DMS153 treated with DMSO at 0.1 percent for 48 hours (cell line): ENCODE measurements around the gene CIAO2A.
"Not testable (repeated sequence)": the region's sequence is repeated elsewhere in the genome, so short reads cannot be mapped to it uniquely, and the experiment has no call there.

Source experiments
- DNase-seq: peaks from one replicate; lab custom pipeline; 2025; ENCODE audit not compliant: unreplicated experiment; lab: John Stamatoyannopoulos, UW

The CIAO2A gene

GRCh38 chr15:64112073-64112772 is 18.6 kb upstream of the CIAO2A start:
- DNase-seq = no peak

- DNase-seq = no peak
These were observed 18.0 kb upstream of the CIAO2A start for GRCh38 chr15:64111679-64112050.

- DNase-seq = no peak
These were observed 17.5 kb upstream of the CIAO2A start for GRCh38 chr15:64110950-64111678.

GRCh38 chr15:64110108-64110701 is 16.6 kb upstream of the CIAO2A start:
- DNase-seq = not testable (repeated sequence)

- no peak for DNase-seq
These were observed 13.7 kb upstream of the CIAO2A start for GRCh38 chr15:64107337-64107736.

- DNase-seq = no peak
These were observed 11.6 kb upstream of the CIAO2A start for GRCh38 chr15:64105113-64105704.

- DNase-seq = no peak
These were observed 8.9 kb upstream of the CIAO2A start for GRCh38 chr15:64102497-64102896.

- no peak for DNase-seq
These were observed 7.3 kb upstream of the CIAO2A start for GRCh38 chr15:64100958-64101357.

- no peak for DNase-seq
These were observed 5.7 kb upstream of the CIAO2A start for GRCh38 chr15:64099379-64099778.

- no peak for DNase-seq
These were observed 3.2 kb upstream of the CIAO2A start for GRCh38 chr15:64096668-64097384.

GRCh38 chr15:64095795-64096667 is 2.4 kb upstream of the CIAO2A start, which contains the start of gene SNX1:
Gene SNX1 (plus strand): TSS chr15:64095982. CDS start chr15:64096014, 32 bp downstream.
- DNase-seq = peak; percentile 47

GRCh38 chr15:64095431-64095794 is 1.8 kb upstream of the CIAO2A start:
- no peak for DNase-seq

GRCh38 chr15:64092864-64093626 is 593 bp downstream of the CIAO2A start:
- no peak for DNase-seq

GRCh38 chr15:64092075-64092820 is 1.4 kb downstream of the CIAO2A start:
- DNase-seq = no peak

- DNase-seq = no peak
These were observed 3.1 kb downstream of the CIAO2A start for GRCh38 chr15:64090527-64090926.

- no peak for DNase-seq
These were observed 3.9 kb downstream of the CIAO2A start for GRCh38 chr15:64089543-64090280.

- no peak for DNase-seq
These were observed 10.9 kb downstream of the CIAO2A start for GRCh38 chr15:64082757-64083156.

- not testable (repeated sequence) for DNase-seq
These were observed 20.1 kb downstream of the CIAO2A start for GRCh38 chr15:64073496-64073895.
